SK-N-SH treated with all-trans-retinoic acid at 6 μM for 48 hours (cell line): ENCODE measurements around the gene OST4.

Experiments used
- ATAC-seq: fragments of 200-7000 bp; cut with Tn5 transposase; 3 replicates; pipeline ENCODE4 v1.9.1; 2020; ENCODE audit warnings: mild to moderate bottlenecking, moderate library complexity
- ARNTL ChIP-seq: fragments of 450-650 bp; formaldehyde crosslinking; IDR thresholded peaks from 2 replicates; pipeline ENCODE4 v1.5.0; 2020; ENCODE audit warnings: low read depth, mild to moderate bottlenecking, moderate library complexity, borderline replicate concordance
- BACH2 ChIP-seq: fragments of 250-450 bp; sonication (Bioruptor Pico); IDR thresholded peaks from 2 replicates; pipeline ENCODE4 v1.9.0; 2021; ENCODE audit warnings: mild to moderate bottlenecking, borderline replicate concordance
- CSDC2 ChIP-seq: fragments of 250-450 bp; sonication (Bioruptor Pico); IDR thresholded peaks from 2 replicates; pipeline ENCODE4 v1.5.0; 2020; ENCODE audit warnings: mild to moderate bottlenecking, moderate library complexity
- CSRNP3 ChIP-seq: fragments of 250-450 bp; sonication (Bioruptor Pico); IDR thresholded peaks from 2 replicates; pipeline ENCODE4 v1.5.1; 2021; ENCODE audit warnings: mild to moderate bottlenecking, moderate library complexity
- ESRRG ChIP-seq: fragments of 250-450 bp; sonication (Bioruptor Pico); IDR thresholded peaks from 2 replicates; pipeline ENCODE4 v1.6.1; 2021; ENCODE audit warnings: mild to moderate bottlenecking
- GLIS3 ChIP-seq: fragments of 250-450 bp; sonication (Bioruptor Pico); IDR thresholded peaks from 2 replicates; pipeline ENCODE4 v1.5.0; 2020; ENCODE audit warnings: mild to moderate bottlenecking, moderate library complexity
- ISL1 ChIP-seq: fragments of 250-450 bp; sonication (Bioruptor Pico); IDR thresholded peaks from 2 replicates; pipeline ENCODE4 v2.1.2; 2022; ENCODE audit warnings: mild to moderate bottlenecking, moderate library complexity
- OSR1 ChIP-seq: fragments of 250-450 bp; sonication (Bioruptor Pico); IDR thresholded peaks from 2 replicates; pipeline ENCODE4 v1.8.0; 2022; ENCODE audit warnings: moderate library complexity, mild to moderate bottlenecking, inconsistent platforms
- PPARA ChIP-seq: fragments of 250-450 bp; sonication (Bioruptor Pico); IDR thresholded peaks from 2 replicates; pipeline ENCODE4 v1.5.0; 2020; ENCODE audit warnings: mild to moderate bottlenecking, borderline replicate concordance
- SNAI2 ChIP-seq: fragments of 250-450 bp; sonication (Bioruptor Pico); IDR thresholded peaks from 2 replicates; pipeline ENCODE4 v1.5.0; 2020; ENCODE audit warnings: mild to moderate bottlenecking, moderate library complexity
- TCF4 ChIP-seq: fragments of 250-450 bp; sonication (Bioruptor Pico); IDR thresholded peaks from 2 replicates; pipeline ENCODE4 v1.8.0; 2021; ENCODE audit warnings: mild to moderate bottlenecking, moderate library complexity, borderline replicate concordance
- TOX ChIP-seq: fragments of 250-450 bp; sonication (Bioruptor Pico); IDR thresholded peaks from 2 replicates; pipeline ENCODE4 v1.8.0; 2021; ENCODE audit warnings: mild to moderate bottlenecking, moderate library complexity, borderline replicate concordance
- ZC3H10 ChIP-seq: fragments of 250-450 bp; sonication (Bioruptor Pico); IDR thresholded peaks from 2 replicates; pipeline ENCODE4 v1.5.1; 2021; ENCODE audit warnings: mild to moderate bottlenecking, moderate library complexity
- ZFP3 ChIP-seq: fragments of 250-450 bp; sonication (Bioruptor Pico); IDR thresholded peaks from 2 replicates; pipeline ENCODE4 v1.5.0; 2020; ENCODE audit warnings: mild to moderate bottlenecking, moderate library complexity
- ZFP30 ChIP-seq: fragments of 450-650 bp; formaldehyde crosslinking; IDR thresholded peaks from 2 replicates; pipeline ENCODE4 v1.5.0; 2022; ENCODE audit warnings: mild to moderate bottlenecking, moderate library complexity
- ZNF565 ChIP-seq: fragments of 450-650 bp; formaldehyde crosslinking; conservative IDR thresholded peaks from 2 replicates; pipeline ENCODE4 v1.5.0; 2020; ENCODE audit warnings: low read depth, mild to moderate bottlenecking, moderate library complexity
- ZNF70 ChIP-seq: fragments of 450-650 bp; formaldehyde crosslinking; IDR thresholded peaks from 2 replicates; pipeline ENCODE4 v1.5.0; 2020; ENCODE audit warnings: mild to moderate bottlenecking, moderate library complexity
- TF ChIP-seq, protein P1 (sequence below): fragments of 250-450 bp; sonication (Bioruptor Pico); IDR thresholded peaks from 2 replicates; pipeline ENCODE4 v1.5.1; 2020; ENCODE audit warnings: low read depth, mild to moderate bottlenecking, moderate library complexity
- TF ChIP-seq, protein P2 (sequence below): fragments of 250-450 bp; sonication (Bioruptor Pico); IDR thresholded peaks from 2 replicates; pipeline ENCODE4 v1.8.0; 2021; ENCODE audit warnings: low read depth, mild to moderate bottlenecking, moderate library complexity, borderline replicate concordance
- TF ChIP-seq, protein P3 (sequence below): fragments of 250-450 bp; sonication (Bioruptor Pico); IDR thresholded peaks from 2 replicates; pipeline ENCODE4 v1.8.0; 2020; ENCODE audit warnings: mild to moderate bottlenecking, moderate library complexity, borderline replicate concordance
- TF ChIP-seq, protein P4 (sequence below): fragments of 250-450 bp; sonication (Bioruptor Pico); IDR thresholded peaks from 2 replicates; pipeline ENCODE4 v1.5.0; 2020; ENCODE audit warnings: mild to moderate bottlenecking, moderate library complexity

Gene OST4

DNA sequence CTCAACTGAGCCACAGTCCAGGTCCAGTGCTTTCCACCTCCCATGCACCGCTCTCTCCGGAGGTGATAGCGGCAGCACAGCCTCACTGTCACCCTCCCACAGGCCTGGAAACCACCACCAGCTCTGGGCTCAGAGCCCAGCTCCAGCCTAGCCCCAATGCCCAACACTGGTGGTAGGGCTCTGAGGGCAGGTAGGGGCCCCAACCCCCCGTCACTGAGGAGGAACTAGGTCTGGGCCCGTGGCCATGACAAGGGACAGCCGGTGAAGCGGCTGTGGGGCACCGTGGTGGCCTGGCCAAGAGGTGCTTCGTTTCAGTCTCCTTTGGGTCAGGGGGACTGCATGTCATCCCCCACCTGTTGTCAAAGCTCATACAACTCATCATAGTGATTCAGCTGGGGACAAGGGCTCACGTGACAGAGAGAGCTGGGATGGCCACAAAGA lies 44.2 kb downstream of the OST4 start:
- TF ChIP-seq CSRNP3 (CRISPR knock-in tag), result no peak
- TF ChIP-seq, protein P1, sequence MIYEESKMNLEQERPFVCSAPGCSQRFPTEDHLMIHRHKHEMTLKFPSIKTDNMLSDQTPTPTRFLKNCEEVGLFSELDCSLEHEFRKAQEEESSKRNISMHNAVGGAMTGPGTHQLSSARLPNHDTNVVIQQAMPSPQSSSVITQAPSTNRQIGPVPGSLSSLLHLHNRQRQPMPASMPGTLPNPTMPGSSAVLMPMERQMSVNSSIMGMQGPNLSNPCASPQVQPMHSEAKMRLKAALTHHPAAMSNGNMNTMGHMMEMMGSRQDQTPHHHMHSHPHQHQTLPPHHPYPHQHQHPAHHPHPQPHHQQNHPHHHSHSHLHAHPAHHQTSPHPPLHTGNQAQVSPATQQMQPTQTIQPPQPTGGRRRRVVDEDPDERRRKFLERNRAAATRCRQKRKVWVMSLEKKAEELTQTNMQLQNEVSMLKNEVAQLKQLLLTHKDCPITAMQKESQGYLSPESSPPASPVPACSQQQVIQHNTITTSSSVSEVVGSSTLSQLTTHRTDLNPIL (CRISPR knock-in tag), result no peak
- TF ChIP-seq ARNTL (CRISPR knock-in tag), result no peak
- no peak for TF ChIP-seq ZC3H10 (CRISPR knock-in tag)
- no peak for TF ChIP-seq PPARA (CRISPR knock-in tag)
- no peak for TF ChIP-seq BACH2 (CRISPR knock-in tag)
- no peak for TF ChIP-seq TOX
- no peak for TF ChIP-seq GLIS3 (CRISPR knock-in tag)
- TF ChIP-seq ZNF70 (CRISPR knock-in tag), result no peak
- TF ChIP-seq, protein P2, sequence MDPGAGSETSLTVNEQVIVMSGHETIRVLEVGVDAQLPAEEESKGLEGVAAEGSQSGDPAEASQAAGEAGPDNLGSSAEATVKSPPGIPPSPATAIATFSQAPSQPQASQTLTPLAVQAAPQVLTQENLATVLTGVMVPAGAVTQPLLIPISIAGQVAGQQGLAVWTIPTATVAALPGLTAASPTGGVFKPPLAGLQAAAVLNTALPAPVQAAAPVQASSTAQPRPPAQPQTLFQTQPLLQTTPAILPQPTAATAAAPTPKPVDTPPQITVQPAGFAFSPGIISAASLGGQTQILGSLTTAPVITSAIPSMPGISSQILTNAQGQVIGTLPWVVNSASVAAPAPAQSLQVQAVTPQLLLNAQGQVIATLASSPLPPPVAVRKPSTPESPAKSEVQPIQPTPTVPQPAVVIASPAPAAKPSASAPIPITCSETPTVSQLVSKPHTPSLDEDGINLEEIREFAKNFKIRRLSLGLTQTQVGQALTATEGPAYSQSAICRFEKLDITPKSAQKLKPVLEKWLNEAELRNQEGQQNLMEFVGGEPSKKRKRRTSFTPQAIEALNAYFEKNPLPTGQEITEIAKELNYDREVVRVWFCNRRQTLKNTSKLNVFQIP (CRISPR knock-in tag), result no peak
- TF ChIP-seq, protein P3, sequence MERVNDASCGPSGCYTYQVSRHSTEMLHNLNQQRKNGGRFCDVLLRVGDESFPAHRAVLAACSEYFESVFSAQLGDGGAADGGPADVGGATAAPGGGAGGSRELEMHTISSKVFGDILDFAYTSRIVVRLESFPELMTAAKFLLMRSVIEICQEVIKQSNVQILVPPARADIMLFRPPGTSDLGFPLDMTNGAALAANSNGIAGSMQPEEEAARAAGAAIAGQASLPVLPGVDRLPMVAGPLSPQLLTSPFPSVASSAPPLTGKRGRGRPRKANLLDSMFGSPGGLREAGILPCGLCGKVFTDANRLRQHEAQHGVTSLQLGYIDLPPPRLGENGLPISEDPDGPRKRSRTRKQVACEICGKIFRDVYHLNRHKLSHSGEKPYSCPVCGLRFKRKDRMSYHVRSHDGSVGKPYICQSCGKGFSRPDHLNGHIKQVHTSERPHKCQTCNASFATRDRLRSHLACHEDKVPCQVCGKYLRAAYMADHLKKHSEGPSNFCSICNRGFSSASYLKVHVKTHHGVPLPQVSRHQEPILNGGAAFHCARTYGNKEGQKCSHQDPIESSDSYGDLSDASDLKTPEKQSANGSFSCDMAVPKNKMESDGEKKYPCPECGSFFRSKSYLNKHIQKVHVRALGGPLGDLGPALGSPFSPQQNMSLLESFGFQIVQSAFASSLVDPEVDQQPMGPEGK (CRISPR knock-in tag), result no peak
- TF ChIP-seq ZNF565 (CRISPR knock-in tag), result no peak
- no peak for ATAC-seq

- no peak for ATAC-seq
- TF ChIP-seq ZFP3 (CRISPR knock-in tag), result no peak
- TF ChIP-seq TCF4 (CRISPR knock-in tag), result no peak
- TF ChIP-seq, protein P3 (CRISPR knock-in tag), result no peak
- TF ChIP-seq ISL1 (CRISPR knock-in tag), result no peak
- TF ChIP-seq ZFP30 (CRISPR knock-in tag), result no peak
- no peak for TF ChIP-seq OSR1 (CRISPR knock-in tag)
- TF ChIP-seq SNAI2 (CRISPR knock-in tag), result no peak
- TF ChIP-seq GLIS3 (CRISPR knock-in tag), result no peak
- TF ChIP-seq PPARA (CRISPR knock-in tag), result no peak
- no peak for TF ChIP-seq ARNTL (CRISPR knock-in tag)
- no peak for TF ChIP-seq BACH2 (CRISPR knock-in tag)
- TF ChIP-seq, protein P2 (CRISPR knock-in tag), result no peak
- no peak for TF ChIP-seq ZNF70 (CRISPR knock-in tag)
- no peak for TF ChIP-seq ESRRG (CRISPR knock-in tag)
- no peak for TF ChIP-seq CSRNP3 (CRISPR knock-in tag)
- no peak for TF ChIP-seq ZNF565 (CRISPR knock-in tag)
- no peak for TF ChIP-seq CSDC2
- TF ChIP-seq TOX, result no peak
- TF ChIP-seq, protein P4, sequence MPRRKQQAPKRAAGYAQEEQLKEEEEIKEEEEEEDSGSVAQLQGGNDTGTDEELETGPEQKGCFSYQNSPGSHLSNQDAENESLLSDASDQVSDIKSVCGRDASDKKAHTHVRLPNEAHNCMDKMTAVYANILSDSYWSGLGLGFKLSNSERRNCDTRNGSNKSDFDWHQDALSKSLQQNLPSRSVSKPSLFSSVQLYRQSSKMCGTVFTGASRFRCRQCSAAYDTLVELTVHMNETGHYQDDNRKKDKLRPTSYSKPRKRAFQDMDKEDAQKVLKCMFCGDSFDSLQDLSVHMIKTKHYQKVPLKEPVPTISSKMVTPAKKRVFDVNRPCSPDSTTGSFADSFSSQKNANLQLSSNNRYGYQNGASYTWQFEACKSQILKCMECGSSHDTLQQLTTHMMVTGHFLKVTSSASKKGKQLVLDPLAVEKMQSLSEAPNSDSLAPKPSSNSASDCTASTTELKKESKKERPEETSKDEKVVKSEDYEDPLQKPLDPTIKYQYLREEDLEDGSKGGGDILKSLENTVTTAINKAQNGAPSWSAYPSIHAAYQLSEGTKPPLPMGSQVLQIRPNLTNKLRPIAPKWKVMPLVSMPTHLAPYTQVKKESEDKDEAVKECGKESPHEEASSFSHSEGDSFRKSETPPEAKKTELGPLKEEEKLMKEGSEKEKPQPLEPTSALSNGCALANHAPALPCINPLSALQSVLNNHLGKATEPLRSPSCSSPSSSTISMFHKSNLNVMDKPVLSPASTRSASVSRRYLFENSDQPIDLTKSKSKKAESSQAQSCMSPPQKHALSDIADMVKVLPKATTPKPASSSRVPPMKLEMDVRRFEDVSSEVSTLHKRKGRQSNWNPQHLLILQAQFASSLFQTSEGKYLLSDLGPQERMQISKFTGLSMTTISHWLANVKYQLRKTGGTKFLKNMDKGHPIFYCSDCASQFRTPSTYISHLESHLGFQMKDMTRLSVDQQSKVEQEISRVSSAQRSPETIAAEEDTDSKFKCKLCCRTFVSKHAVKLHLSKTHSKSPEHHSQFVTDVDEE, result no peak
These were observed 45.3 kb downstream of the OST4 start for GRCh38 chr2:27025861-27026851.
